NCI-H748 treated with DMSO at 0.1 percent for 48 hours (cell line): ENCODE measurements around the gene COL4A6.
"Not testable (repeated sequence)": the region's sequence is repeated elsewhere in the genome, so short reads cannot be mapped to it uniquely, and the experiment has no call there.

ENCODE experiments used
- DNase-seq: peaks from one replicate; lab custom pipeline; 2025; lab: John Stamatoyannopoulos, UW

The COL4A6 gene

GRCh38 chrX:108399418-108400165, 38.6 kb downstream of the COL4A6 start:
- no peak for DNase-seq

DNA sequence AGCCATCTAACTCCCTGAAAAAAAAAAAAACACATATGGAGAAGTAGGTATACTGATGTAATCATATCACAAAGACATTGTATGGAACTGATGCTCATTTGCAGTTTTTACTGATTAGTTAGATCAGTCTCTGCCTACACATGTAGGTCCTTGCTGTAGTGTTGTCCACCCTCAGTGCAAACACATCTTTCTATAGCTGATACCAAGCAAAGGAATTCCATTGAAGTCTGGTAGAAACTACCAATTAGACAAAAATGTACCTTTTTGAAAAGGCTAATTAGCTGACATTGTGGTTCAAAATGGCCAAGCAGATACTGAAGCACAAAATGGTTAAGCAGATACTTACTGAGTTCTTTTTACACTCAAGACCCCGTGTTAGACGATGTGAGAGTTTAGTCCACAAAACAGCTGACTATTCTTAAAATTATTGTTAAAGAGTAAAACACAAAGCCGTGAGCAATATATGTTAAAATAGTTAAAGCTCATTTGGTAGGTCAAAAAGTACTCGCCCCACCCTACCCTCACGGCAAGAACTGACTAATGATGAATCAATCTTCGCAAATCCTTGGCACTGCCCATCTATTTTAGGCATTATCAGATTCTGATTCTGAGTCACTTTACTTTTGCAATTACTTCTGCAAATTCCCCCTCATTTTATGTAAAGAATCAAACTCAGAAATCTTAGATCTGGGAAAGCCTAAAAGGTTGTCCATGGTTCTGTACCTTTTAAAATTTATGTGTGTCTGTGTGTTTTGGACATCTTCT, 40.4 kb downstream of the COL4A6 start:
- no peak for DNase-seq

DNA sequence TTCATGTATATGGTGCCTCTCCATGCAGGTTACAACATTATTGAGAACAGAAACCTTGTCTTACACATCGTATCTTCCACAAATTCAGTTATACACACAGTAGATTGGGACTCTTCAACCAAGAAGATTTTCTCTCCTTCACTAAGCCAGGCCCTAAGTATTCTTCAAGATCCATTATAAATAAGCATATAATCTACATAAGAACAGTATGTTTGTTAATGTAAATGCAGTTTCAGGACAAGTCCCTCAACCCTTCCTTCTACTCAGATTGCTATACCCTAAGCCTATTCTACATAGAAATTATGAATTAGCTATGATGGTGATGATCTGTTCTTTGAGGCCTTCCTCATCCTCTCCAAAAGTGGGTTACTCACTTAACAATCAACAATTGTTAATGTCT, 41.2 kb downstream of the COL4A6 start:
- no peak for DNase-seq

DNA sequence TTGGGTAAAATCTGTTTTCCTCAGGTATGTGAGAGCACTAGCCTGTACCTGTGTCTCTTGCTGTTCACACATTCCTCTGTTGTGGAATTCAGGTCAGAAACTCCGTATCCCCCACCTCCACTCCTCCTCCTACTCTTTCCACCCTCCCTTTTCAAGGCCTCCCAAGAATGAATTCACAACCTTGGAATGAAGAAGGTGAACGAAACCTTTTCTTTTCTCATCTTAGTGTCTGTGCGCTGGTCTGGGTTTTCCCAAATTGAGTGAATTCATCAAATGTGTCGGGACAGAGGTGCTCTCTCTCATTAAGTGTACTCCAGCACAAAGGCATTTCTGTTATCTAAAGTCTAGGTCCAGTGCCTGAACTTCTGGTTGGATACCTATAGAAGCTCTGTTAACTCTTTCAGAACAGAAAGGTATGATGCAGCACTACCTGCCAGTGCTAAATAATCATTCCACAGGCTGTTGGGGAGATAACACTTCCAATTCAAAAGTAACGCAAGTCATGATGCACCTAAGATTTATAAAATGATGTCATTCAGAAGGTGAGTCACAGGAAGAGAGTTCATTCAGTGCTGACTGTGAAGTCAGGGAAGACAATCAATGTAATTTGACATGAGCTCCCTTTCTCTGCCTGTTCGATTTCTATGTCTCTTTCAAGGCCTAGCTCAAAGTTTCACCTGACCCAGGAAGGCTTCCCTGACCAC, 41.9 kb downstream of the COL4A6 start:
- no peak for DNase-seq

DNA sequence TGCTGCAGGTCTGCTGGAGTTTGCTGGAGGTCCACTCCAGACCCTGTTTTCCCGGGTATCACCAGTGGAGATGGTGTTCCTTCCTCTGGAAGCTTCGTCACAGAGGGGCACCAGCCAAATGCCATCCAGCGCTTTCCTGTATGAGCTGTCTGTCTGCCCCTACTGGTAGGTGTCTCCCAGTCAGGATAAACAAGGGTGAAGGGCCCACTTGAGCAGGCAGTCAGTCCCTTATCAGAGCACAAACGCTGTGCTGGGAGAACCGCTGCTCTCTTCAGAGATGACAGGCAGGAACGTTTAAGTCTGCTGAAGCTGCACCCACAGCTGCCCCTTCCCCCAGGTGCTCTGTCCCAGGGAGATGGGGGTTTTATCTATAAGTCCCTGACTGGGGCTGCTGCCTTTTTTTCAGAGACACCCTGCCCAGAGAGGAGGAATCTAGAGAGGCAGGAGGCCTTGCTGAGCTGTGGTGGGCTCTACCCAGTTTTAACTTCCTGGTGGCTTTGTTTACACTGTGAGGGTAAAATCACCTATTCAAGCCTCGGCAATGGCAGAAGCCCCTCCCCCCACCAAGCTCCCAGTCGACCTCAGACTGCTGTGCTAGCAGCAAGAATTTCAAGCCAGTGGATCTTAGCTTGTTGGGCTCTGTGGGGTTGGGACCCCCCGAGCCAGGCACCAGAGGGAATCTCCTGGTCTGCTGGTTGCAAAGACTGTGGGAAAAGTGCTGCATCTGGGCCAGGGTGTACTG, 47.1 kb downstream of the COL4A6 start:
- not testable (repeated sequence) for DNase-seq

- DNase-seq: no peak
Measured at GRCh38 chrX:108384783-108385182, 53.4 kb downstream of the COL4A6 start.

DNA sequence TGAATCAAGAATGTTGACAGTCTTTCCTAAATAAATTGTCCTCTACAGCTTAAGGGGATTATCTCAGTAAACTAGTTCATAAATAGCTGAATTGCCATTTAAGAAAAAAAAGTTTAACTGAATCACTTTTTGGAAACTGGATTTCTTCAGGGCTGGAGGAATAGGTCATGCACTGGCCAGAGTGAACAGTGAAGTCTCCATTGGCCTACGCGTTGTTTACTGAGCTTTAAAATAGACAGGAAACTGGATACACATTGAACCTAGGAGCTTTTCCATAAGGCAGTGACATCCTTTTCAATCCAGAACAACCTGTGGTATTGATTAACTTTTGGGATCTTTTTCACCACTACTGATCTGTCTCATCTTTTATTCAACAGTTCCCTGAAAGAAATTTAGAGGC, 58.0 kb downstream of the COL4A6 start:
- no peak for DNase-seq

DNA sequence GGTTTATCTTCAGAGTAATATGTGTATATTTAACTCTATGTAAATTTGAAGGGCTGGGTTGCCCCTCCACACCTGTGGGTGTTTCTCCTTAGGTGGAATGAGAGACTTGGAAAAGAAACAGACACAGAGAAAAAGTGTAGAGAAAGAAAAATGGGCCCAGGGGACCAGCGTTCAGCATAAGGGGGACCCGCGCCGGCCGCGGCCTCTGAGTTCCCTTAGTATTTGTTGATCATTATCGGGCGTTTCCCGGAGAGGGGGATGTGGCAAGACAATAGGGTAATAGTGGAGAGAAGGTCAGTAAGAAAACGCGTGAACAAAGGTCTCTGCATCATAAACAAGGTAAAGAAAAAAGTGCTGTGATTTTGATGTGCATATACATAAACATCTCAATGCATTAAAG, 61.4 kb downstream of the COL4A6 start:
- not testable (repeated sequence) for DNase-seq

DNA sequence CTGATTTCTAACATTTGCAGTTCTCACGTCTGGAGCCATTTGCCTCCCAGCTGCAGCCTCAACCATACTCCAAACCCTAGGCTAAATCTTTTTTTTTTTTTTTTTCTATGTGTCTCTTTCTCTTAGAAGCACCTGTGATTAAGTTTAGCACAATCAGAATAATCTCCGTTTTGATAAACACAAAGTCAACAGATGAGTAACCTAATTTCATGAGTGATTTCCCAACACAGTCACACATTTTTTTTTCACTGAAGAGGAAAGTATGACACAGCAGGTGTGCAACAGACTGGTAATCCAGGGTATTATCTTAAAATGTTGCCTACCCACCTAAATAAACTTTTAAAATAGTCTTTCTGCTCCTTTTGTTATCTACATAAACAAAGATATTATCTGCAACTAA, 62.6 kb downstream of the COL4A6 start:
- peak; percentile 21 for DNase-seq

GRCh38 chrX:108366644-108367406, 71.4 kb downstream of the COL4A6 start:
- no peak for DNase-seq

DNA sequence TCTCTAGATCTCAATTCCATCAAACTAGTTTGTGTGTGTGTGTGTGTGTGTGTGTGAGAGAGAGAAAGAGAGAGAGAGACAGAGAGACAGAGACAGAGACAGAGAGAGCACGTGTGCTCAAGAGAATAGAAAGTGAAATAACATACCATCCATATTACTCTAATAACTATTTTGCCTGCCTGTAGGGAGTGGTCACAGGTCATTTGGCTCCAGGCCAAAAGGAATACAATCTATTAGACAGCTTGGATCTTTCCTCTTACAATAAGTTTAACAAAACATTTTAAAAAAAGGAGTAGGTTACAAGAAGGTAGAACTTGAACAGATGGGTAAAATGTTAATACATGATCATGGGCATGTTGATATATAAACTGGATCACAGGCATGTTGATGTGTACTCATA, 76.2 kb downstream of the COL4A6 start:
- DNase-seq: no peak

GRCh38 chrX:108361316-108361715, 76.9 kb downstream of the COL4A6 start:
- DNase-seq: no peak

DNA sequence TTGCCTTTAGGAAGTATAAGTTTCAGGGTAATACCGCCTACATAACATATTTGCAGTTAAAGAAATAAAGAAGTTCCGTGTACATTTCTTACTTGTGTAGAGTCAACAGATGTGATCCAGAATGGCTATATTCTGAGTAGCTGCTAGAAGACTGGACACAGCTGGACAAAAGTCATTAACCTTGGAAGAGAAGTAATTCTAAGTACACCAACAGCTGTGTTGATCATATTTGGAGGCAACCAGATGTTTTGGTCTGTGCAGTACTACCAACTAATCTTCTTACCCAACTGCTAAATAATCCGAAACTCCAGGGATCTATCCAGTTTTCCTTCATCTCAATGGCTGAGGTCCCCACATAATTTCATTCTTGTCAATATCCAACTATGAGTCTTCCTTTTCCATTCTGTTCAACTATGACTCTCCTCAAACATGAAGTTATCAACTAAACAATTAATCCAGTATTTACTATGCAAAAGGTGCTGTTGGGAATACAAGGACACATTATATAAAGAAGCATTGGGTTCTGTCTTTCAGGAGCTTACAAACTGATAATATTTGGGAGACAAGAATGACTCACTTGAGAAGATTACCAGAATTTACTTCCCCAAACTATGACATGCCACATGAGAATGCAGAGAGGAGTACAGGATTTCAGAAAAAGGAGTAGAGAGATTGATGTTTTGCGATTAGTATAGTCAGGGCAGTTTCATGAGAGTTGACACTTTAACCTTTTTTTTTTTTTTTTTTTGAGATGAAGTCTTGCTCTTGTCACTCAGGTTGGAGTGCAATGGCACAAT, 78.2 kb downstream of the COL4A6 start:
- no peak for DNase-seq

GRCh38 chrX:108353452-108353851, 84.8 kb downstream of the COL4A6 start:
- DNase-seq: no peak

GRCh38 chrX:108349210-108349609, 89.0 kb downstream of the COL4A6 start:
- DNase-seq: no peak

DNA sequence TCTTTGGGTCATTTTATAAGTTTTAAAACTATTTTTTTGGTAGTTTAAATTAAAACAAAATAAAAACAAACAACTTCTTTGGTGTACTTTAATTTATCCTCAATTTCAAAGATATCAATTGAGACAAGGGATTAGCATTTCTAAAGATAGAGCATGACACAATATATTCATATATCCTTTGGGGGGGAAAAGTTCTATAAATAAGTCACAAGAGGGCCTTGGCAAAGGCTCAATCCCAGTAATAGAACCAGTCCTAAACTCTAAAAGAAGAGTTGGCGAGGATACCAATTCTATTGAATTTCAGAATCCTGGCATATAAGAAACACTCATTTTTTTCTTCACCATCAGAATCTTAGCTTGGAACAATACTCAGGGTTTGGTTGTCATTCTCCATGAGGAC, 89.7 kb downstream of the COL4A6 start:
- DNase-seq: no peak

- no peak for DNase-seq
Measured at GRCh38 chrX:108347800-108348199, 90.4 kb downstream of the COL4A6 start.

- DNase-seq: no peak
Measured at GRCh38 chrX:108344216-108344615, 94.0 kb downstream of the COL4A6 start.

DNA sequence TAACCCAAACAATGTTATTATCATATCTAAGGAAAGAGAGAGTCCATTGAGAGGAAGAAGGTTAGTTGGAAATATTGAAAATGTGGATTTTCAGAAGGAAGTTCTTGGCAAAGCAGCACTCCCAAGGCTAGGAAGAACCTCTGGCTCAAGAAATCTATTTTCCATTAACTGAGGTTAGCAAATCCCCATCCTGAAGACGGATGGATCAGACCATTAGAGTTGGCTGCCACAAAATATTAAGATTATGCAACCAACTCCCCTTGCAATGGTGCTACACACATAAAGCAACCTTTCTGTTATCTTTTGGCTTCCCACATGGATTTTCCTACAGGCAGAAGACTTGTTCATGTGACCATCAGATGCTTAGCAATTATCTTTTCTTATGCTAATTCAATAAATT, 96.3 kb downstream of the COL4A6 start:
- DNase-seq: no peak

DNA sequence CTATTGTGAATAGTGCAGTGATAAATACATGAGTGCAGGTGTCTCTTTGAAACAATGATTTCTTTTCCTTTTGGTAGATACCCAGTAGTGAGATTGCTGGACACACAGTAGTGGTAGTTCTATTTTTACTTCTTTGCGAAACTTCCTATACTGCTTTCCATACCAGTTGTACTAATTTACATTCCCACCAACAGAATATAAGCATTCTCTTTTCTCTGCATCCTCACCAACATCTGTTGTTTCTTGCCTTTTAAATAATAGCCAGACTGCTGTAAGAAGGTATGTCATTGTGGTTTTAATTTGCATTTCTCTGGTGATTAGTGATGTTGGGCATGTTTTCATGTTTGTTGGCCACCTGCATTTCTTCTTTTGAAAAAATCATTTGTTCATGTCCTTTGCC, 105.9 kb downstream of the COL4A6 start:
- no peak for DNase-seq
